Adrenal gland (tissue), 12 donors: ENCODE measurements around the gene ATP11A. TPM values are rescaled to one million over a fixed set of nuclear protein-coding genes. Genes with fewer than 3 reads are reported as not detected.

Source experiments
- DNase-seq, 7 donors: peaks; one replicate each; pipeline ENCODE4 v3.0.0-alpha.2; 2019 to 2020
- H3K27ac ChIP-seq, 5 donors: fragments of 200-600 bp; sonication (generic) in 4 of 5; 1 replicate in 3 of 5; 2 replicates in 2 of 5; pipeline versions ENCODE4 v1.5.1 to v1.8.0; 2016 to 2020; ENCODE audit warnings: mild to moderate bottlenecking in 1 of 5
- H3K27me3 ChIP-seq: fragments of 200-600 bp; 2 replicates; pipeline ENCODE4 v1.8.0; 2021
- H3K36me3 ChIP-seq, 2 donors: fragments of 200-600 bp; replicated peaks in 1 of 2; 1 replicate in 1 of 2; 2 replicates in 1 of 2; pipeline versions ENCODE4 v1.5.1 to v1.8.0; 2018 to 2022
- H3K4me1 ChIP-seq, 2 donors: fragments of 200-600 bp; replicated peaks in 1 of 2; 1 replicate in 1 of 2; 2 replicates in 1 of 2; pipeline versions ENCODE4 v1.5.1 to v1.8.0; 2018 to 2021
- H3K4me3 ChIP-seq, 4 donors: fragments of 200-600 bp; sonication (generic) in 3 of 4; one replicate each; pipeline ENCODE4 v1.5.1; 2016 to 2018
- H3K9me3 ChIP-seq, 3 donors: fragments of 200-600 bp; sonication (generic) in 1 of 3; replicated peaks in 1 of 3; 1 replicate in 2 of 3; 2 replicates in 1 of 3; pipeline versions ENCODE4 v1.5.1 to v1.8.0; 2016 to 2021
- POLR2A ChIP-seq, 2 donors: fragments of 450-650 bp; IDR thresholded peaks; one replicate each; pipeline ENCODE4 v1.6.1; 2017; ENCODE audit warnings: antibody characterized with exemption in 2 of 2, mild to moderate bottlenecking in 2 of 2, moderate library complexity in 1 of 2
- WGBS, 4 donors: extraction: QIAGEN DNeasy Blood & Tissue Kit in 2 of 4; methylation state at CpG; one replicate each; pipeline versions ENCODE4 v1.1.5 to v1.1.7; 2013 to 2017; 5-methylcytosine and 5-hydroxymethylcytosine counted together
- intact Hi-C, 2 donors: fragments of 100-400 bp; cut with DNase I; formaldehyde crosslinking; loops; one replicate each; pipeline versions ENCODE4 v1.14.1 to v1.15.0; 2022 to 2023
- polyA plus RNA-seq, 3 donors: library from polyadenylated mRNA; stranded (reverse); fragments of 200-250 nt in 2 of 3; fragments of 350-450 nt in 1 of 3; fragmentation: Illumina TruSeq in 1 of 3; extraction: RNeasy Lipid Tissue Mini Kit (QIAGEN cat#74804) in 1 of 3; gene quantifications; one replicate each; pipeline ENCODE4 v1.2.3, GENCODE V29; 2013 to 2014
- total RNA-seq, 9 donors: library from RNA; depleted of rRNA in 4 of 9; stranded (reverse); fragments of >200 nt in 4 of 9; fragments of 120-200 nt in 1 of 9; fragmentation: NEBNext Ultra II Directional in 1 of 9; extraction: Animal tissue kit (Norgen Biotek cat#: 25700) in 1 of 9; gene quantifications; one replicate each; pipeline versions ENCODE4 v1.1.0 to v1.2.4, GENCODE V29; 2013 to 2023
- TF ChIP-seq, protein P1 (sequence below), 6 experiments: fragments of 450-650 bp in 4 of 6; fragments of 200-600 bp in 2 of 6; sonication (generic) in 1 of 6; IDR thresholded peaks; 1 replicate in 5 of 6; 2 replicates in 1 of 6; pipeline versions ENCODE4 v1.5.1 to v1.8.0; 2016 to 2021; ENCODE audit warnings: antibody characterized with exemption in 6 of 6, mild to moderate bottlenecking in 2 of 6, moderate library complexity in 1 of 6
- donor health status: healthy with polysubstance abuse.
- donor health status: Bipolar disorder and iron deficiency.
- donor health status: DM: yes; HTN: yes; CAD: no.
- donor health status: DM: no; HTN: no; CAD: no.
- donor health status: DM: no; HTN: no; CAD: no.
- donor health status: DM: yes; HTN: yes; CAD: no.

The ATP11A gene
- total and polyA plus RNA-seq, 12 donors, result 6.0 to 94.1 (median 29.8) TPM

DNA sequence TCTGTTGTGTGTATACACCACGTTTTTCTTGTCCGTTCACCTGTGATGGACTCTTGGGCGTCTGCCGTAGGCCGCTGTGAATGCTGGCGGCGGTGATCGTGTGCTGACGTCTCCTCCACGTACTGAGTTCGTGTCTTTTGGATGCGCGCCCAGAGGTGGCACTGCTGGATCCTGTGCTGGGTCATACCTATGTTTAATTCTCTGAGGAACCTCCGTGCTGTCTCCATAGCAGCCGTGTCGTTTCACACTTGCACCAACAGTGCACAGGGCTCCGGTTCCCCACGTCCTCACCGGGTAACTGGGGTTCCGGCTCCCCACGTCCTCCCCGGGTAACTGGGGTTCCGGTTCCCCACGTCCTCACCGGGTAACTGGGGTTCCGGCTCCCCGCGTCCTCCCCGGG is 56.2 kb downstream of the ATP11A start:
- no peak overlapping the region for H3K27ac ChIP-seq
- H3K9me3 ChIP-seq, result no peaks in the 10 kb centered on the region
- no peak for DNase-seq
- H3K4me1 ChIP-seq, result peaks cover 0 to 5% of the 10 kb centered on the region in 2 donors
- H3K27me3 ChIP-seq, result no peaks in the 10 kb centered on the region
- TF ChIP-seq POLR2A (IDR thresholded peaks at IDR 0.05), result no peak
- TF ChIP-seq, protein P1, sequence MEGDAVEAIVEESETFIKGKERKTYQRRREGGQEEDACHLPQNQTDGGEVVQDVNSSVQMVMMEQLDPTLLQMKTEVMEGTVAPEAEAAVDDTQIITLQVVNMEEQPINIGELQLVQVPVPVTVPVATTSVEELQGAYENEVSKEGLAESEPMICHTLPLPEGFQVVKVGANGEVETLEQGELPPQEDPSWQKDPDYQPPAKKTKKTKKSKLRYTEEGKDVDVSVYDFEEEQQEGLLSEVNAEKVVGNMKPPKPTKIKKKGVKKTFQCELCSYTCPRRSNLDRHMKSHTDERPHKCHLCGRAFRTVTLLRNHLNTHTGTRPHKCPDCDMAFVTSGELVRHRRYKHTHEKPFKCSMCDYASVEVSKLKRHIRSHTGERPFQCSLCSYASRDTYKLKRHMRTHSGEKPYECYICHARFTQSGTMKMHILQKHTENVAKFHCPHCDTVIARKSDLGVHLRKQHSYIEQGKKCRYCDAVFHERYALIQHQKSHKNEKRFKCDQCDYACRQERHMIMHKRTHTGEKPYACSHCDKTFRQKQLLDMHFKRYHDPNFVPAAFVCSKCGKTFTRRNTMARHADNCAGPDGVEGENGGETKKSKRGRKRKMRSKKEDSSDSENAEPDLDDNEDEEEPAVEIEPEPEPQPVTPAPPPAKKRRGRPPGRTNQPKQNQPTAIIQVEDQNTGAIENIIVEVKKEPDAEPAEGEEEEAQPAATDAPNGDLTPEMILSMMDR (IDR thresholded peaks at IDR 0.05), result no peak
- 95 to 96% (median 95%) methylated on average over 29 of the region's 29 CpGs for WGBS, 4 donors
- no peaks in the 10 kb centered on the region for H3K36me3 ChIP-seq
- H3K4me3 ChIP-seq, result no peak overlapping the region
- intact Hi-C loops, result no loop called here

DNA sequence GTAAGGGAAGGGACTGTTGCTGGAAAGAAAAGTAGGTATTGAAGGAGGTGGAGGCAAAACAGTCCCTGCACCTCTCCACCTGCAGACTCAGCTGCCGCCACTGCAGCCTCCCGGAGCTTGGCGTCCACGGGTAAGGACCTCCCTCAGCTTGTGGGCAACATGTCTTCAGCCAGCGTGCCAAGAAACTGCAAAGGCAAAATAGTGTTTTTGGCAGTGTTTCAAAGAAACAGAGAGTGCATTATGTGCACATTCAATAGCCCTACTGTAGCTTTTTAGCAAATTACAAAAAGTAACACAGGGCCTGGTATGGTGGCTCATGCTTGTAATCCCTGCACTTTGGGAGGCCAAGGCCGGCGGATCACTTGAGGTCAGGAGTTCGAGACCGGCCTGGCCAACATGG is 57.4 kb downstream of the ATP11A start:
- H3K9me3 ChIP-seq, result no peaks in the 10 kb centered on the region
- H3K4me1 ChIP-seq, result peaks cover 0 to 5% of the 10 kb centered on the region in 2 donors
- 66 to 85% (median 82%) methylated on average over 7 to 9 of the region's 9 CpGs for WGBS, 4 donors
- DNase-seq, result no peak
- no peaks in the 10 kb centered on the region for H3K36me3 ChIP-seq
- H3K27ac ChIP-seq, result no peak overlapping the region
- no peak overlapping the region for H3K4me3 ChIP-seq
- H3K27me3 ChIP-seq, result no peaks in the 10 kb centered on the region
- intact Hi-C loops, result no loop called here
- no peak for TF ChIP-seq POLR2A (IDR thresholded peaks at IDR 0.05)
- TF ChIP-seq, protein P1 (IDR thresholded peaks at IDR 0.05), result no peak

DNA sequence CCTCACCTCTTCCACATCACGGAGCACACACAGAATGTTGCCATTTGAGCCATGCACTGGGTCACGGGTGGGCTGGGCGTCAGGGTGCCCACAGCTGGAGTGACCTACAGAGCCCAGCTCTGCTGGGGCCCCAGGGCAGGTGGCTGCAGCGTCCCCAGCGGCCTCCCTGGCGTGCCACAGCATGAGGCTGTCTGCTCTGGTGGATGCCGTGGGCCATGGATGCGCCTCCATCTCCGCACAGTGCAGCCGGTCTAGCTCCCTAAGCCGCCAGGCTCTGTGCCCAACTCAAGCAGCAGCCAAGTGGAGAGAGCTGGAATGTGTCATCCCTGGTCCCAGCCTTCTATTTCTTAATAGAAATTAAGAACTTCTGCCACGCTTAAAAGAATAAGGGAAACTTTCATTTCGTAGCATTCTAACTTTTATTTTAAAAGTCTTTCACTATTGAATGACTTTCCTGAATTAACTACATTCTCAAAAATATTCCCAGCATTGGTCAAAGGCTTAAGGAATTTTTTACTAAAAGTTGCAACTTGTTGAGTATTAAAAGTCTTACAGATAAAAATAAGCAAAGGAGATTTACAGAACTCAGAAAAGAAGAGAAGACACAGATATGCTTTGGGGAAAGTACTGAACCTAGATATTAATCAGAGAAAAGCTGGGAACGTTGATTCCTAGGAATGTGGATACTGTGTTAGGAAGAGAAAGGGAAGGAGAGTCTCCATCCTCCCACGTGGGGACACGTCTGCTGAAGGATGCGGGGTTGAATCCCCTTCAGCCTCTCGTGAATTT is 59.3 kb downstream of the ATP11A start:
- DNase-seq, result peak; percentile 51 to 75 (median 74)
- H3K9me3 ChIP-seq, result no peaks in the 10 kb centered on the region
- no peak overlapping the region for H3K4me3 ChIP-seq
- intact Hi-C loops, result no loop called here
- no peak overlapping the region for H3K27ac ChIP-seq
- no peaks in the 10 kb centered on the region for H3K27me3 ChIP-seq
- 61 to 69% (median 66%) methylated on average over 16 to 18 of the region's 18 CpGs for WGBS, 4 donors
- H3K36me3 ChIP-seq, result no peaks in the 10 kb centered on the region
- no peak for TF ChIP-seq POLR2A (IDR thresholded peaks at IDR 0.05)
- TF ChIP-seq, protein P1 (IDR thresholded peaks at IDR 0.05), result peak in 1 of 6 experiments; percentile 8
- peaks cover 0 to 13% of the 10 kb centered on the region in 2 donors for H3K4me1 ChIP-seq

DNA sequence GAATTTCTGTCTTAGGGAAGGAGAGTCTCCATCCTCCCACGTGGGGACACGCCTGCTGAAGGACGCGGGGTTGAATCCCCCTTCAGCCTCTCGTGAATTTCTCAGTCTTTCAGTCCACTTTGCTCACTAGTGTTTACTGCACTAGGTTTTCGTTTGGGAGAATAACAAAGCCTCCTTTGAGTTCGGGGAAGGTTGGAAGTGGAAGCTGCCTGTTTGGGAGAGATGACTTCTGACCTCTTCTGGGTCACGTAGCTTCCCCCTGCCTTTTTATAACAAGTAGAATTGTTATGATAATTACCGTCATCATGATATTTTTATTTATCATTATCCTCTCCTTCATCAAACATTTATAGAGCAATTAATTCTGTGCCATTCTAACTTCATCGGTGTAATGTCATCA is 60.7 kb downstream of the ATP11A start:
- no peaks in the 10 kb centered on the region for H3K9me3 ChIP-seq
- TF ChIP-seq, protein P1 (IDR thresholded peaks at IDR 0.05), result no peak
- H3K27ac ChIP-seq, result no peak overlapping the region
- H3K27me3 ChIP-seq, result no peaks in the 10 kb centered on the region
- 91 to 95% (median 94%) methylated on average over 10 of the region's 10 CpGs for WGBS, 4 donors
- no peaks in the 10 kb centered on the region for H3K36me3 ChIP-seq
- intact Hi-C loops, result no loop called here
- no peak overlapping the region for H3K4me3 ChIP-seq
- no peak for DNase-seq
- H3K4me1 ChIP-seq, result peaks cover 0 to 8% of the 10 kb centered on the region in 2 donors
